HTR-8/SVneo (cell line): ENCODE data around the gene THSD7A.

Experiments
- DNase-seq: peaks from one replicate; pipeline ENCODE4 v3.0.0; 2011; ENCODE audit warnings: low spot score, mixed read lengths; ENCODE audit not compliant: insufficient read length
- FAIRE-seq: peaks from 2 replicates; lab custom pipeline; 2011; peaks lifted over from hg19 to GRCh38; lab: Jason Lieb, UNC

Gene THSD7A

GRCh38 chr7:11709196-11709595, 122.8 kb downstream of the THSD7A start:
- DNase-seq (no peak), FAIRE-seq (no peak)

GRCh38 chr7:11707606-11708193, 124.3 kb downstream of the THSD7A start:
- DNase-seq (no peak), FAIRE-seq (no peak)

- FAIRE-seq (no peak), DNase-seq (no peak)
Observed at GRCh38 chr7:11706666-11707605, 125.1 kb downstream of the THSD7A start.

- DNase-seq = no peak
- no peak for FAIRE-seq
Observed at GRCh38 chr7:11703829-11704228, 128.2 kb downstream of the THSD7A start.

- FAIRE-seq = no peak
- no peak for DNase-seq
Observed at GRCh38 chr7:11702938-11703337, 129.1 kb downstream of the THSD7A start.

- DNase-seq (no peak), FAIRE-seq (no peak)
Observed at GRCh38 chr7:11701829-11702560, 130.0 kb downstream of the THSD7A start.

- no peak for DNase-seq
- no peak for FAIRE-seq
Observed at GRCh38 chr7:11699666-11700065, 132.3 kb downstream of the THSD7A start.

GRCh38 chr7:11698384-11698871, 133.6 kb downstream of the THSD7A start:
- no peak for DNase-seq
- no peak for FAIRE-seq

GRCh38 chr7:11690395-11690794, 141.6 kb downstream of the THSD7A start:
- no peak for FAIRE-seq
- no peak for DNase-seq

- DNase-seq = no peak
- FAIRE-seq = no peak
Observed at GRCh38 chr7:11689096-11689495, 142.9 kb downstream of the THSD7A start.

GRCh38 chr7:11681461-11681860, 150.5 kb downstream of the THSD7A start:
- FAIRE-seq (no peak), DNase-seq (no peak)

GRCh38 chr7:11675163-11675562, 156.8 kb downstream of the THSD7A start:
- FAIRE-seq = no peak
- DNase-seq = no peak

- FAIRE-seq = no peak
- no peak for DNase-seq
Observed at GRCh38 chr7:11668727-11669126, 163.3 kb downstream of the THSD7A start.

GRCh38 chr7:11667810-11668185, 164.2 kb downstream of the THSD7A start:
- no peak for FAIRE-seq
- no peak for DNase-seq

GRCh38 chr7:11667071-11667809, 164.8 kb downstream of the THSD7A start:
- no peak for FAIRE-seq
- DNase-seq = no peak

- no peak for DNase-seq
- FAIRE-seq = no peak
Observed at GRCh38 chr7:11665357-11665756, 166.6 kb downstream of the THSD7A start.

GRCh38 chr7:11655642-11656041, 176.4 kb downstream of the THSD7A start:
- FAIRE-seq (no peak), DNase-seq (no peak)

GRCh38 chr7:11655163-11655562, 176.8 kb downstream of the THSD7A start:
- DNase-seq = no peak
- FAIRE-seq = no peak

- DNase-seq = no peak
- FAIRE-seq = no peak
Observed at GRCh38 chr7:11650500-11650899, 181.5 kb downstream of the THSD7A start.

GRCh38 chr7:11650030-11650429, 182.0 kb downstream of the THSD7A start:
- no peak for FAIRE-seq
- DNase-seq = no peak
